Common myeloid progenitor, CD34-positive (primary cell): ENCODE data around the gene ZNF132.

ENCODE experiments used
- CTCF ChIA-PET: fragments of 350-600 bp; sonication (Branson Sonifier 250); formaldehyde crosslinking; loops from one replicate; lab custom pipeline; 2021; ENCODE audit warnings: antibody characterized with exemption; lab: Charles Lee
- POLR2A ChIA-PET: fragments of 350-600 bp; sonication (Branson Sonifier 250); formaldehyde crosslinking; loops from one replicate; lab custom pipeline; 2021; ENCODE audit warnings: antibody characterized with exemption; lab: Charles Lee
- DNase-seq, 3 donors: peaks; one replicate each; pipeline versions ENCODE4 v3.0.0 to v3.0.0-alpha.2; 2013
- H3K27ac ChIP-seq, 2 experiments: 1 replicate in 1 of 2; 2 replicates in 1 of 2; pipeline ENCODE4 v1.7.0; 2013; ENCODE audit warnings: inconsistent platforms in 2 of 2, low read length in 2 of 2, mild to moderate bottlenecking in 2 of 2, low read depth in 1 of 2, moderate library complexity in 1 of 2; ENCODE audit not compliant: severe bottlenecking in 2 of 2, insufficient read depth in 1 of 2, poor library complexity in 1 of 2
- H3K27me3 ChIP-seq, 5 experiments: replicated peaks in 2 of 5; 1 replicate in 3 of 5; 2 replicates in 2 of 5; pipeline versions ENCODE4 v1.6.1 to v1.7.0; 2013; ENCODE audit warnings: low read length in 4 of 5, mild to moderate bottlenecking in 2 of 5, moderate library complexity in 2 of 5, inconsistent platforms in 1 of 5; ENCODE audit not compliant: insufficient read depth in 5 of 5, control insufficient read depth in 4 of 5
- H3K36me3 ChIP-seq, 4 experiments: 1 replicate in 2 of 4; 2 replicates in 2 of 4; pipeline versions ENCODE4 v1.6.1 to v1.7.0; 2013; ENCODE audit warnings: low read length in 3 of 4, control low read depth in 1 of 4, mild to moderate bottlenecking in 1 of 4; ENCODE audit not compliant: control insufficient read depth in 4 of 4, insufficient read depth in 4 of 4
- H3K4me1 ChIP-seq, 4 experiments: 1 replicate in 3 of 4; 2 replicates in 1 of 4; pipeline versions ENCODE4 v1.6.1 to v1.7.1; 2013; ENCODE audit warnings: low read length in 3 of 4, mild to moderate bottlenecking in 3 of 4, control low read depth in 1 of 4, inconsistent platforms in 1 of 4, moderate library complexity in 1 of 4; ENCODE audit not compliant: control insufficient read depth in 4 of 4, insufficient read depth in 4 of 4; ENCODE audit errors: control extremely low read depth in 1 of 4
- H3K4me3 ChIP-seq, 7 experiments: 1 replicate in 4 of 7; 2 replicates in 3 of 7; pipeline versions ENCODE4 v1.5.1 to v1.7.0; 2013; ENCODE audit warnings: mild to moderate bottlenecking in 7 of 7, low read length in 6 of 7, moderate library complexity in 6 of 7, inconsistent platforms in 2 of 7, low read depth in 2 of 7, control low read depth in 1 of 7; ENCODE audit not compliant: insufficient read depth in 4 of 7, control insufficient read depth in 1 of 7; ENCODE audit errors: extremely low read depth in 1 of 7
- H3K9me3 ChIP-seq, 5 experiments: 1 replicate in 4 of 5; 2 replicates in 1 of 5; pipeline versions ENCODE4 v1.6.1 to v1.7.1; 2013; ENCODE audit warnings: low read length in 4 of 5, mild to moderate bottlenecking in 2 of 5, inconsistent platforms in 1 of 5, low read depth in 1 of 5, moderate library complexity in 1 of 5; ENCODE audit not compliant: control insufficient read depth in 4 of 5, insufficient read depth in 2 of 5; ENCODE audit errors: control extremely low read depth in 1 of 5
- WGBS: methylation state at CpG from one replicate; pipeline ENCODE4 v1.1.5; 2013; ENCODE audit not compliant: insufficient coverage; 5-methylcytosine and 5-hydroxymethylcytosine counted together

ZNF132 gene

GRCh38 chr19:58468216-58468839 lies 28.4 kb upstream of the ZNF132 start:
- POLR2A ChIA-PET, result no interaction called here
- peaks cover 0 to 4% (median 0%) of the 10 kb centered on the region in 5 experiments for H3K27me3 ChIP-seq
- DNase-seq, result peak in 1 of 3 donors; percentile 7
- H3K27ac ChIP-seq, result no peak overlapping the region
- H3K4me1 ChIP-seq, result peaks cover 0 to 17% (median 15%) of the 10 kb centered on the region in 4 experiments
- no peaks in the 10 kb centered on the region for H3K9me3 ChIP-seq
- CTCF ChIA-PET, result interaction anchor here (0.8 to 1.1 kb wide), 2 partner anchors 10 to 20 kb away, joined by 3 to 4 read pairs; no protein-coding TSS in a partner anchor
- peak overlapping the region in 3 of 7 experiments; percentile 11 to 47 (median 40) for H3K4me3 ChIP-seq
- WGBS, result 64% methylated on average over 3 of the region's 5 CpGs
- H3K36me3 ChIP-seq, result peaks cover 0 to 39% (median 22%) of the 10 kb centered on the region in 4 experiments

GRCh38 chr19:58466760-58467589 lies 27.0 kb upstream of the ZNF132 start, which contains the start of gene ZNF324:
TSS of gene ZNF324 (plus strand) at chr19:58467080. CDS start at chr19:58469186, 2,106 bp downstream.
- Histone ChIP-seq H3K27ac (peak within 1 kb of the TSS; percentile 40 to 82), H3K27me3 (peaks cover 0 to 4% (median 0%) of the 10 kb centered on the region in 5 experiments), H3K36me3 (peaks cover 0 to 25% (median 14%) of the 10 kb centered on the region in 4 experiments), H3K4me1 (peaks cover 0 to 17% (median 15%) of the 10 kb centered on the region in 4 experiments), H3K4me3 (peak within 1 kb of the TSS; percentile 53 to 91 (median 85)), H3K9me3 (no peaks in the 10 kb centered on the region)
- 0% methylated on average over 85 of the region's 92 CpGs for WGBS
- POLR2A ChIA-PET, result no interaction called here
- CTCF ChIA-PET, result no interaction called here
- DNase-seq, result peak; percentile 95 to 98 (median 97)

GRCh38 chr19:58466089-58466759 lies 26.3 kb upstream of the ZNF132 start:
- POLR2A ChIA-PET, result no interaction called here

GRCh38 chr19:58460039-58460438 lies 20.1 kb upstream of the ZNF132 start:
- DNase-seq, result no peak
- Histone ChIP-seq H3K4me3 (no peak overlapping the region), H3K36me3 (peaks cover 9 to 22% (median 14%) of the 10 kb centered on the region in 4 experiments), H3K27ac (no peak overlapping the region), H3K27me3 (no peaks in the 10 kb centered on the region), H3K4me1 (no peaks in the 10 kb centered on the region), H3K9me3 (no peaks in the 10 kb centered on the region)
- CTCF ChIA-PET, result interaction anchor here (1.1 kb wide), 1 partner anchor 41 kb away, joined by 3 read pairs; no protein-coding TSS in a partner anchor
- POLR2A ChIA-PET, result no interaction called here
- no CpG with 5 or more reads among the region's 2 CpGs for WGBS

More at GRCh38 chr19:58466089-58466759, 26.3 kb upstream of the ZNF132 start:
- 35% methylated on average over 15 of the region's 20 CpGs for WGBS
- DNase-seq, result no peak
- H3K27ac ChIP-seq, result no peak overlapping the region
- CTCF ChIA-PET, result no interaction called here
- H3K9me3 ChIP-seq, result no peaks in the 10 kb centered on the region
- H3K4me1 ChIP-seq, result peaks cover 0 to 17% (median 15%) of the 10 kb centered on the region in 4 experiments
- peaks cover 0 to 19% (median 12%) of the 10 kb centered on the region in 4 experiments for H3K36me3 ChIP-seq
- peaks cover 0 to 4% (median 0%) of the 10 kb centered on the region in 5 experiments for H3K27me3 ChIP-seq
- peak overlapping the region; percentile 53 to 91 (median 85) for H3K4me3 ChIP-seq

- no peaks in the 10 kb centered on the region for H3K9me3 ChIP-seq
- no peak overlapping the region for H3K4me3 ChIP-seq
- ChIA-PET CTCF (no interaction called here), POLR2A (no interaction called here)
- no peak for DNase-seq
- H3K27me3 ChIP-seq, result no peaks in the 10 kb centered on the region
- peaks cover 0 to 10% (median 6%) of the 10 kb centered on the region in 4 experiments for H3K4me1 ChIP-seq
- peaks cover 9 to 33% (median 22%) of the 10 kb centered on the region in 4 experiments for H3K36me3 ChIP-seq
- WGBS, result 96% methylated on average over 30 of the region's 35 CpGs
- no peak overlapping the region for H3K27ac ChIP-seq
Observed at GRCh38 chr19:58456111-58456510, 16.2 kb upstream of the ZNF132 start.

GRCh38 chr19:58455306-58455705 lies 15.4 kb upstream of the ZNF132 start:
- Histone ChIP-seq H3K4me3 (no peak overlapping the region), H3K36me3 (peaks cover 8 to 33% (median 22%) of the 10 kb centered on the region in 4 experiments), H3K4me1 (peaks cover 0 to 13% (median 8%) of the 10 kb centered on the region in 4 experiments), H3K9me3 (no peaks in the 10 kb centered on the region), H3K27ac (no peak overlapping the region), H3K27me3 (no peaks in the 10 kb centered on the region)
- ChIA-PET POLR2A (no interaction called here), CTCF (interaction anchor here (1.4 kb wide), 1 partner anchor 23 kb away, joined by 3 read pairs; no protein-coding TSS in a partner anchor)
- no peak for DNase-seq
- over 99% methylated on average over 14 of the region's 21 CpGs for WGBS
